NCI-H510A (cell line): Measurements from ENCODE around the gene EPN1.
"Not testable (repeated sequence)": the region's sequence is repeated elsewhere in the genome, so short reads cannot be mapped to it uniquely, and the experiment has no call there.

Experiments used
- DNase-seq: peaks from one replicate; lab custom pipeline; 2025; lab: John Stamatoyannopoulos, UW

Gene EPN1

DNA sequence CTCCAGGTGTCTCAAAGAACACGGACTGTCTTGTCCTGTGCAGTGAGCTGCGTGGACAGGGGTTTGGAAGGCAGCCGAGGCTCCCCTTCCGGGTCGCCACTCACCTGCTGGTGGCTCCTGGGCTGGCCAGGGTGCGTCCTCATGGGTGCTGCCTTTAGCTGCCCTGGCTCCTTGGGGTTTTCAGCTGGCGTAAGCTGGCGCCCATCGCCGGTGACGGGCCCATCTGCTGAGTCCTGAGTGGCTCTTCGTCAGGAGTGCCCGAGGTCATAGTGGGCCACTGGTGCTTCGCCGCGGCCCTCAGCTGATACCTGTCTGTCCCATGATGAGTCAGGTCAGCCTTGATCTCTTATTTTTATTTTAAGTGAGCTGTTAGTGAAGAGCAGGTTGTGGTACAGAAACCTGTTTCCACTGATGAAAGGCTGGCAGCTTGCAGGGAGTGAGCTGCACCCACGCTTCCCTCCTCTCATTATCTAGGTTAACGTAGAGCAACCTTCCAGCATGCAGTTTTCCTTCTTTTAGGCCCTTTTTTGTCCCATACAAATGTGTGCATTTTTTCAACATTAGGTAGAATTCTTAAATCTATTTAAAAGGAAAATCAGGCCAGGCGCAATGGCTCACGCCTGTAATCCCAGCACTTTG is 18.4 kb downstream of the EPN1 start:
- no peak for DNase-seq

DNA sequence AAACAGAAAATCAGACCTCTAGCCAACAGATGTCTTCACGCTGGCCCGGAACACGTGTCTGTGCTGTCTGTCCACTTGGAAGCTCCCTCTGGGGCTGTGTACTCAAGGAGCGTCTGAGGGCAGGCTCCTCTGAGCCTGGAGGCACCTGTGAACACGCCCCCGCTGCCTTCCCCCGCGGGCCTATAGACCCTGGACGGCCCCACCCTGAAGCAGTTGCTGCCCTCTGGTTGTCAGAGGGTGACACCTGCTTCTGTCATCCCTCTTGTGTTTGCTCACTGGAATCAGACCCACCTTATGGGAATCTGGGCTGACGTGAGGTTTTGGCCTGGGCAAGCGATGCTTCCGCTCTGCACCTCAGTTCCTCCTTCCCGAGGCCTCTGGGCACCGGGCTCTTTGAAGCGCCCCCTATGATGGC is 19.2 kb downstream of the EPN1 start:
- DNase-seq: no peak

DNA sequence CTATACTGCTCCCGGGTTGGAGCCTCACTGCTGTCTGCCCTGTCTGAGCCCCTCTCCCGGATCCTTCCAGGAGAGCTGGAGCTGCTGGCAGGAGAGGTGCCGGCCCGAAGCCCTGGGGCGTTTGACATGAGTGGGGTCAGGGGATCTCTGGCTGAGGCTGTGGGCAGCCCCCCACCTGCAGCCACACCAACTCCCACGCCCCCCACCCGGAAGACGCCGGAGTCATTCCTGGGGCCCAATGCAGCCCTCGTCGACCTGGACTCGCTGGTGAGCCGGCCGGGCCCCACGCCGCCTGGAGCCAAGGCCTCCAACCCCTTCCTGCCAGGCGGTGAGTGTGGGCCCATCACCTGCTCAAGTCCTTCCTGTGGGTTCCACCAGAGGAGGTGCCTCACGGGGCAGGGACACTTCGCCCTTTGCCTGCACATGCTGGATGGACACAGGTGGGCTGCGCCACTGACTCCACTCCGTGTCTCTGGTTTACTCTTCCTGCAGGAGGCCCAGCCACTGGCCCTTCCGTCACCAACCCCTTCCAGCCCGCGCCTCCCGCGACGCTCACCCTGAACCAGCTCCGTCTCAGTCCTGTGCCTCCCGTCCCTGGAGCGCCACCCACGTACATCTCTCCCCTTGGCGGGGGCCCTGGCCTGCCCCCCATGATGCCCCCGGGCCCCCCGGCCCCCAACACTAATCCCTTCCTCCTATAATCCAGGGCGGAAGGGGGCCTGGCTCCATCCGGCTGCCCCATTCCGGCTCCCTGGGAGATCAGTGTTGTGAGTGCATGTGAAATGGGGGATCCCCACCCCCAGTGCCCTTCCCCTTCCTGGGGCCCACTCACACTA is 19.8 kb downstream of the EPN1 start:
- no peak for DNase-seq

DNA sequence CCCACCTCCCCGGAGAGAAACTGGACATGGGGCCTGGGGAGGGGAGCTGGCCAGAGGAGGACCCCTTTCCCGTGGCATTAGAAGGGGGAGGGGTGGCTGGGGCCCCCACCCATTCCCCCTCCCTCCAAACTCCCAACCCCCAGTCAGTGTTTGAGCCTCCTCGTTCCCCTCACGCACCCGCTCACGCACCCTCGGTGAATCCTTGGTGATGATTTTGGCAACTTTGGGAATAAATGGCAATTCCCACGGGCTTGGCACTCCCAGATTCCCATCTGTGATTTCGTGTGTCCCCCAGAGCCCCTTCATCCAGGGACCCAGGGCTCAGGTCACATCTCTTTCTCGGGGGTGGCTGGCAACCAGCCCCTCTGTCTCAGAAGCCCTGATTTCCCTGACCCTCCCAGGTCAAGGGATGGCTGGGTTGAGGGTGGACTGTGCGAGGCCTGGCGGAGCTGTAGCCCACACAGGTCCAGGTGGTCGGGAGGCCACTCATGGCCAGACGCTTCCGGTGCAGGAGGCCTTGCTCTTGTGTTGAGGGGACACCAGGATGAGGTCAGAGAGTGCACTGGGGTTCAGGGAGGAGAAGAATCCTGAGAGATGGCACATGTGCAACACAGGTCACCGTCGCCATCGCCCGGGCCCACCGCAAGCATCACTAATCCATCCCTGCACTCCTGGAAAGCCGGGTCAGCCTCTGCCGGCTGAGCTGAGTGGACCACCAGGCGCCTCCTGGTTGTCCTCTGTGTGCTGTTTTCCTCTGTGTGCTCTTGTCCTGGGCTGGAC is 20.7 kb downstream of the EPN1 start:
- no peak for DNase-seq

DNA sequence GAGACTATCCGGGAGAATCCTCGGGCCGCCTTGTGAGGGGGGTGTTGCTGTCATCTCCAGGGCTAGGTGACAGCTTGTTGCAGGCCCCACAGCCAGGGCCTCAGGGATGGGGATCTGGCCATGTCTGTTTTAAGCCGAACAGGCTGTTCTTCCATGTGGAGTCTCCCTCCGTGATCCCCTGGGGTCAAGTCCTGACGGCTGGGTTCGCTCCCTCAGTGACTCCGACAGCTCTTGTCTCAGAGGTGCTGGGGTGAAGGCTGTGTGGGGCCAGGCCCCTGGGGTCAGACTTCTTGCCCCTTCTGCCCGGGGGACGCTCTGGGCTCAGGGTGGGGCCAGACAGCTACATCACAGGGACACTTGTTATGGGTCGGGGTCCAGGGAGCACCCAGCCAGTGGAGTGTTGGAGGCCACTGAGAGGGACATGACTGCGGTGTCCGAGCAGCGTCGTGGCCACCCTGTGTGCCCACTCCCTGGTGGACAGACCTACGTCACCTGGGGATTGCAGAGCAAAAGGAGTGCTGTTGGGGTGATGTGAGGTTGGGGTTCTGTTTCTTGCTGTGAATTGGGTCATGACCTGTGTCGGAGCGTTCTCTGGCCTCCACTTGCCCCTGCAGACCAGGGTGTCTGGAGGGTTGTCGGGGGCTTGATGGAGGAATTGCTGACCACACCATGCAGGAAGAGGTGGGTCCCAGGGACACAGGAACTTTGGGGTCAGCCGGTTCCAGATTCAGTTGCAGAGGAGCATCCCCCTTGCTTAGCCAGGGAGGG is 21.5 kb downstream of the EPN1 start:
- DNase-seq: no peak

DNA sequence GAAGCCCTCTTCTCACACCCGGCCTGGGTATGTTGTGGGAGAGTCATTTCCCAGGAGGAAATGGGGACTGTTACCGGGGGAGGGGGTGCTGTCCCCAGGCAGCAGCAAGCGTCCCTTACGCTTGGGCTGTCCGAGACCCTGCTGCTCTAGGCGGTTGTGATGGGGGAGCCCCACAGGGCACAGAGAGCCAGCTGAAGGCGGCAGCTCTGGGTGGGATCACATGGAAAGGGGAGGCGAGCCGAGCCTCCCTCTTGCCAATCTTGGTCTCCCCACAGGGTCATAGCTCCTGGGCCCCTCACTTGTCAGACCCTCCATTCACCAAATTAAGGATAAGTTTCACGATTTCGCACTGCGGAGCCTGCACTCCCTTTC is 22.0 kb downstream of the EPN1 start:
- DNase-seq: no peak

DNA sequence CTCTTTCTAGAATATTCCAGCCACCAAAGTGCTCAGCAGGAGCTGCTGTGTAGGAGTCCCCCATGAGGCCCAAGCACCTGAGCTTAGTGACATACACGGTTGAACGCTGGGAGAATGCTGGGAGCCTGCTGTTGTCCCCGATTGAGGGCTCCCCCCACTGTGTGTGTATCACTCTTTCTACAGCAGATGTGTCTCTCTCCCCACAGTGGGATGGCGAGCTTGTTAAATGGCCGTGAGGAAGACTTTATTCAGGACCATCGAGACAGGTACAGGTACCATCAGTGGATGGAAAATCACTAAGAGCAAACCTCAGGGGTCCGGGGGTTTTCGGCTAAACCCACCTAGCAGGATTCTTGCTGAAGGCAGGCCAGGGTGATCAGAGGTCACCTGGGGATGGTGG is 22.7 kb downstream of the EPN1 start:
- DNase-seq: no peak

DNA sequence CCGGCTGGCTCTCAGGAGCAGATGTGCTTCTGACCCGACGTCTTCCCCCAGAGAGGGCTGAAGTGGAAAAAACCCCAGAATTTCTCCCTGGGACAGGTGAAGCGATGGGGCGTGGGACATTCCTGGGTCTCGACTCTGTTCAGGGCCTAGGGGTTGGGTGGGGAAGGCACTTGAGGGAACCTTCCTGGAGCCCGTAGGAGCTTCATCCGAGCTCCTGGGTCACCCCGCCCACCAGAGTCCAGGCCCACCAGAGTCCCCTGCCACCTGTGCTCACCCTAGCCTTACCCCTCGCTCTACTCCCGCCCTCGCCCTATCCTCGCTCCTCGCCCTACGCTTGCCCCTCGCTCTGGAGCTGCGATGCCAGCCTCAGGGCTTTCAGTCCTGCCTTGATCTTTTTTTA is 23.2 kb downstream of the EPN1 start:
- no peak for DNase-seq

DNA sequence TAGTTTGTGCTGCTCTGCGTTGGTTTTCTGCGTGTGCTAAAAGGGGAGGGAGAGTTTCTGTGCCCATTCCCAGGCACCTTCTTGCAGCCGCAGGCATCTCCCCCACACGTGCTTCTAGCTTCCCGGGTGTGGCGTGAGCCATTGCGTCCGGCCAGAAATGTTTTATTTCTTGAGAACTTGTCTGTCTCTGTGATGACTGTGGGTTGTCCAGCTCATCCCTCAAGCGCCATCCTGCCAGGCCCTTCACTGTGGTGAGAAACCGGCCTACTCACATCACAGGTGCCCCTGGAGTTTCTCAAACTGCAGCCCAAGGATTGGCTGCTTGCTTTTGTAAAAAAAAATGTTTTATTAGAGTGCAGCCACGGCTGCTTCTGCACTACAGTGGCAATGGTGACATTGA is 24.2 kb downstream of the EPN1 start:
- no peak for DNase-seq

DNA sequence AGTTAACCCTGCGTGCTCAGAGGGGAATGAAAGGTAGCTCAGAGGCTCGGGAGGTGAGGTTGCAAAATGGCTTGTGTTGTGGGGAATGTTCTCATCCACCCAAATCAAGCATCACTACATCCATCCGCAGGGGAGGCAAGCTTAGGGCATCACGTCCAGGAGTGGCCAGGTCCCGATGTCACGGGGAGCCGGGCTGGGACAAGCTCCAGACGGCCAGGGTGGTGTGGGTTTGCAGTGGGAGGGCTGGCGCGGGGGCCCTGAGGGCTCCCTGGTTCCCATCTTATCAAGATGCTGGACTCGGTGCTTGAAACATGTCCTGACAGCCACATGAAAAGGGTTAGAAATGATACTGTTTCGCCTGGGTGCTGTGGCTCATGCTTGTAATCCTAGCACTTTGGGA is 25.8 kb downstream of the EPN1 start:
- no peak for DNase-seq

DNA sequence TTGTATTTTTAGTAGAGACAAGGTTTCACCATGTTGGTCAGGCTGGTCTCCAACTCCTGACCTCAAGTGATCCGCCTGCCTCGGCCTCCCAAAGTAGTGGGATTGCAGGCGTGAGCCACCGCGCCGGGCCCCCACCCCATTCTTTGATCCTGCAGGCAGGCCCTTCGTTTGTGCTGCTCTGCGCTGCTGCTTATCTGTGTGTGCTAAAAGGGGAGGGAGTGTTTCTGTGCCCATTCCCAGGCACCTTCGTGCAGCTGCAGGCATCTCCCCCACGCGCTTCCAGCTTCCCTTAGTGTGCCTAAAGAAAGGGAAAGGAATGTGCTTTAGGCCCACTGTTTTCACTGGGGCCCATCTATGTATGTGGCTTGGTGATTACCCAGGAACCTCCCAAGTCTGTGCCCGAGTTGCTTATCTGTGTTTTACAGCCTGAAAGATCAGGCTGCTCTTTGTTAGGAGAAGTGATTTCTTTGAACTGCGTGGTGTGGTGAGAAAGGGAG is 27.2 kb downstream of the EPN1 start:
- no peak for DNase-seq

DNA sequence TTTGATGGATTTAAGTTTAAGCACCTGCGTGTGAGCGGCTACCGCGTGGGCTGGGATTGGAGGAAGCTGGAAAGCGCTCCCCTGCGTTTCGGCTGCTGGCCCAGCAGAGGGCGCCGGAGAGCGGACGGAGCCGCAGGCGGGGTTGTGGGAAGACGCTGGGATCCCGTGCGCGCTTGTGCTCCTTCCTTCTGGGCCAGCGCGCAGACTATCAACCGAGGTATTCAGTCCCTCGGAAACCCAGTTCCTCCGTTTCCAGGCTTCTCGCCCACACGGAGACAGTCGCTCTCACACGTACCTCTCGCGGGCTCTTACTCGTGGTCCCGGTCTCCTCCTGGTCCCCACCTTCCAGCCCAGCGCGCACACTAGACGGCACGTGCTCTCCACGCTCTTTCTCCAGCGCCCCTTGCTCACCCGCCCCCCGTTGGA is 28.8 kb downstream of the EPN1 start:
- no peak for DNase-seq

DNA sequence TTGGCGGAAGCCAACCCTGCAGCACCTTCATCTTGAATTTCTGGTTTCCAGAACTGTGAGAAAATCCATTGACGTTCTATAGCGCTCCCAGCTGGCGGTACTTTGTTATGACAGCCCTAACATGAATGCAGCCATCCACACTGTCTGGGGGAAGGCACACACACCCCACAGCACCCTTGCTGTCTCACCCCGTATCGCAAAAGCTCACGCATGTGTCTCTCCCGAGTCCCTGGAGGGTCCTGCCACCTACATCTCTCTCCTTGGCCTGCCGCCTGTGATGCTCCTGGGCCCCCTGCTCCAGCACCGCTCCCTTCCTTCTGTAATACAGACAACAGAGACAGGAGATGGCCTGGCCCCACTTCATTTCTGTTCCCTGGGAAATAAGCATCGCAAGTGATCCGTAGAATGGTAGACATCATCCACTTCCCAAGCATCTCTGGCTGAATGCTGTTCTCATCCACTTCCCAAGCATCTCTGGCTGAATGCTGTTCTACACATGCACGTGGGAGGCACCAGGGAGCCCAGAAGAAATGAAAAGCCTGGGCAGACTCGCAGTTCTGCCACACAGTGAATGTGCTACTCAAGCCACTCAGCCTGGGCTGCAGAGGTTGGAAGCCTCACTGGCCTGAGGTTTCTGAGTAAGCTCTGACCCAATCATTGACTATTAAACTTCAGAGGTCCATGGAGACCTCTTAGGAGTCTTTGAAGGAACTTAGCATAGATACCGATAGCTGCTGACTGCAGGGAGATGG is 29.6 kb downstream of the EPN1 start:
- DNase-seq: no peak

DNA sequence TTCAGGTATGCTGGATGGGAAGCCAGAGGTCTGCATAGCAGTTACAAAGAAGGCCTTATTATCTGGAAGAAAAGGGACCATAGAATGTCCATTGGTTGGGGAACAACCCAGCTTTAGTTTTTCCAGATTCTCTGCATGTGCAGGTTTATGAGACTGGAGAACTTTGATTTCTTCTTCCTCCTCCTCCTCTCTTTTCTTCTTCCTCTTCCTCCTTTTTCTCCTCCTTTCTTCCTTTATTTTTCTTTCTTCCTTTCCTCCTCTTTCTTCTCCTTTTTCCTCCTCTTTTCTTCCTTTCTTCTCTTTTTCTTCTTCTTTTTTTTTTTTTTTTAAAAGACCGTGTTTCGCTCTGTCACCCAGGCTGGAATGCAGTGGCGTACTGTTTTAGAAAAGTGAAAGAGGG is 30.9 kb downstream of the EPN1 start:
- no peak for DNase-seq

DNA sequence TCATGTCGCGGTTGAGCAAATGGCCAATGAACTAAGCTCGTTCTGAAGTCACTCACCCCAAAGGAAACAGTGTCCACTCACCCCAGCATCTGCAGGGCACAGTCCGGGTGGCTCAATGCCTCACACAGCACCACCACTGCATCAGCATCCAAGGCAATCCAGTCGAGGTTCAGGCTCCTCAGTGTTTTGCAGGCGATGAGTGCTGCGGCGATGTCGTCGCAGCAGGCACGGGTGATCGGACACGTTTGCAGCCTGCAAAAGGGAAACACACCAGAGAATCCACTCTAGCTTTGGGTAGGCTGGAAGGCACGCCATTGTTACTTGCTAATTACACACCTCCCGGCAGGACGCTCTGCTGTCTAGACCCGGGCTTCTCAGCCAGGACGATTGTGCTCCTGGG is 36.7 kb downstream of the EPN1 start:
- DNase-seq: no peak

DNA sequence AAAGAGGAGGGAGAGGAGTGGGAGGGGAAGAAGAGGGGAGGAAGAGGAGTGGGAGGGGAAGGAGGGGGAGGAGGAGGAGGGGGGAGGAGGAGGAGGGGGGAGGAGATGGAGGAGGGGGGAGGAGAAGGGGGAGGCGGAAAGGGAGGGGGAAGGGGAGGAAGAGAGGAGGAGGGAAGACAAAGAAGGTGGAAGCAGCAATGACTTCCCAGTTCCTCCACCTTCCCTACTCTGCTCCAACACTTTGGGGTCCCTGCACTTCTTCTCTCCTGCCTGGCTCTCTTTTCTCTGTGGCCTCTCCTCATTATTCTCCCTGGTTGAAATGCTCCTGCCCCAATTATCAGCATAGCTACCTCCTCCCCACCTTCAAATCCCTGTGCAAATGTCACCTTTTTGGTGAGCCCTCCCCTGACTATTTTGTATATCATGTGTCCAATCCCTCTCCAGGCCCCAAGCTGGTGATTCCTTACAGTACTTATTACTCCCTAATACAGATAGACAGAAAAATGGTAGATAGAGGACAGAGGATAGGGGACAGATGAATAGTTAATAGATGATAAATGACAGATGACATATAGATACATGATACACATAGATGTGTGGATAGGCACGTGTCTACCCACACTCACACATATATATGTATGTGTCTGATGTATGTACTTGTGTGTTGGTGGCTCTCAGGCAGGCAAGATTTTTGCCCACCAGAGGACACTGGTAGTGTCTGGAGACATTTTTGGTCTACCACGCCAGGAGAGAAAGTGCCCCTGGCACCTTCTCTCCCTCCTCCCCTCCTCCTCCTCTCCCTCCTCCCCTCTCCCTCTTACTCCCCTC is 38.0 kb downstream of the EPN1 start:
- no peak for DNase-seq

DNA sequence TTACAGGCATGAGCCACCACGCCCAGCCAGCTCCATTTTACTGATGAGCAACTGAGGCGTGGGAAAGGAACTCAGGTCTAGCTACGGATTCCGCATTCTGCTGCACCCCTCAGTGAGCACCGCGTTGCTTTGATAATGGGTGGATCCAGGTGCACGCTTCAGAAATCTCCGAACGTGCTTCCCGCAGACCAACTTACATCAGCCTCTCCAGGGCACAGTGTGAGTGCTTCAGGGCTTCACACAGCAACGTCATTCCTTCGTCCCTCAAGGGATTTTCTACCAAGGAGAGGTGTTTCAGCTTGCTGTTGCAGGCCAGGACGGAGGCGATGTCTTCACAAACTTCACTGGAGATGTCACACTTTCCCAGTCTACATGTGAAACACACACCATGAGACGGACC is 41.5 kb downstream of the EPN1 start:
- DNase-seq: no peak

DNA sequence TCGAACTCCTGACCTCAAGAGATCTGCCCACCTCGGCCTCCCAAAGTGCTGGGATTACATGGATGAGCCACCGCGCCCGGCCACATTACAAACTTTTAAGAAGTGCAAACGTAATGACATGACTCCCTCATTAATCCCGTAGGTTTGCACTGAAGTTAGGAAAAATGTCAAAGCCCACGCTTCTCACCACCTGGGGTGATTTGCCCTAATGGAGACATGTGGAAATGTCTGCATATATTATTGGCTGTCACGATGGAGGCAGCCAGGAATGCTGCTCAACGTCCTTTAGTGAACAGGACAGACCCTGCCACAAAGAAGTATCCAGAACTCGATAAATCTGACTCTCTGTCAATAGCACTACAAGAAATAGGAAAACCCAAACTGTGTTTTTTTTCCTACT is 42.2 kb downstream of the EPN1 start:
- DNase-seq: no peak

DNA sequence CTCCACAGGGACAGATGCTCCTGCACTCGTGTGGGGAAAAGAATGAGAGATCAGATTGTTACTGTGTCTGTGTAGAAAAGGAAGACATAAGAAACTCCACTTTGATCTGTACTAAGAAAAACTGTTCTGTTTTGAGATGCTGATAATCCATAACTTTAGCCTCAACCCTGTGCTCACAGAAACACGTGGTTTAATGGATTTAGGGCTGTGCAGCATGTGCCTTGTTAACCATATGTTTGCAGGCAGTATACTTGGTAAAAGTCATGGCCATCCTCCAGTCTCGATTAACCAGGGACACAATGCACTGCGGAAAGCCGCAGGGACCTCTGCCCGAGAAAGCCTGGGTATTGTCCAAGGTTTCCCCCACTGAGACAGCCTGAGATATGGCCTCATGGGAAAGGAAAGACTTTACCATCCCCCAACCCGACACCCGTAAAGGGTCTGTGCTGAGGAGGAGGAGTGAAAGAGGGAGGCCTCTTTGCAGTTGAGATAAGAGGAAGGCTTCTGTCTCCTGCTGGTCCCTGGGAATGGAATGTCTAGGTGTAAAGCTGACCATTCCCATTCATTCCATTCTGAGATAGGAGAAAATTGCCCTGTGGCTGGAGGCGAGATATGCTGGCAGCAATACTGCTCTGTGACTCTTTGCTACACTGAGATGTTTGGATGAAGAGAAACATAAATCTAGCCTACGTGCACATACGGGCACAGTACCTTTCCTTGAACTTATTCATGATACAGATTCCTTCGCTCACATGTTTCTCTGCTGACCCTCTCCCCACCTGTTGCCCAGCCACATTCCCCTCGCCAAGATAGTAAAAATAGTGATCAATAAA is 43.1 kb downstream of the EPN1 start:
- not testable (repeated sequence) for DNase-seq
